Type B pancreatic cell (in vitro differentiated cells): ENCODE measurements around the gene ATP6V1G3. TPM values are rescaled to one million over a fixed set of nuclear protein-coding genes. Genes with fewer than 3 reads are reported as not detected.

ENCODE experiments used
- DNase-seq: peaks from one replicate; pipeline ENCODE4 v3.0.0; 2021; ENCODE audit warnings: mixed read lengths; ENCODE audit not compliant: unreplicated experiment; ENCODE audit errors: extremely low spot score
- H3K27ac Mint-ChIP-seq: 2 replicates; pipeline ENCODE4 v1.8.0; 2021; ENCODE audit warnings: mild to moderate bottlenecking, mixed read lengths
- H3K27me3 Mint-ChIP-seq: 2 replicates; pipeline ENCODE4 v1.8.0; 2021; ENCODE audit warnings: mixed read lengths
- H3K36me3 Mint-ChIP-seq: 2 replicates; pipeline ENCODE4 v1.8.0; 2021; ENCODE audit warnings: mixed read lengths
- H3K4me1 Mint-ChIP-seq: one replicate; pipeline ENCODE4 v1.8.0; 2021; ENCODE audit warnings: mixed read lengths; ENCODE audit not compliant: unreplicated experiment
- H3K4me3 Mint-ChIP-seq: 2 replicates; pipeline ENCODE4 v1.8.0; 2021; ENCODE audit warnings: mild to moderate bottlenecking, mixed read lengths
- H3K9me3 Mint-ChIP-seq: 2 replicates; pipeline ENCODE4 v1.8.0; 2021; ENCODE audit warnings: mixed read lengths
- CTCF ChIP-seq: fragments of 200-600 bp; sonication (generic); conservative IDR thresholded peaks from 2 replicates; pipeline ENCODE4 v1.5.0; 2021; ENCODE audit warnings: antibody characterized with exemption, mild to moderate bottlenecking
- total RNA-seq: library from RNA; stranded (reverse); gene quantifications from 2 replicates; pipeline ENCODE4 v1.2.1, GENCODE V29; 2021; ENCODE audit warnings: low replicate concordance

Gene ATP6V1G3
- total RNA-seq, 1 donor from 2014 or later = 0.89 TPM

DNA sequence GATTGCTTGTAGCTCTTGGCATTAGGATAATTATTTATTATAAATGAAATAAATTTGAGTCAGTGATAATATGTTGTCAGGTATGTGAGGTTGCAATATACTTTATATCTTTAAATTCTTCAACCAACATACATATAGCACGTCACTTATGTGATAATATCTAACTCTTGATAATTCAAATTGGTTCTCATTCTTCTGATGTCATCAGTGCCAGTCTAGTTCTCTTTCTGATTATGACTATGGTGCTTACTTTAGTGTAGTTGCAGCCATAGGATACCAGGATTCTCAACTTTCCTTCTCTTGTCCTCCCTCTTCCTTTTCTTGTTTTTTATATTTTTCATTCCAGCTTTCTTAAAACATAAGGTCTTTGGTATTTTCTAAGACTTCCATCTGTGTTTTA is 34.8 kb upstream of the ATP6V1G3 start:
- peaks cover 3% of the 10 kb centered on the region for H3K9me3 Mint-ChIP-seq
- TF ChIP-seq CTCF = no peak
- H3K27me3 Mint-ChIP-seq = peaks cover 4% of the 10 kb centered on the region
- no peak overlapping the region for H3K4me3 Mint-ChIP-seq
- no peak for DNase-seq
- H3K27ac Mint-ChIP-seq = no peak overlapping the region
- no peaks in the 10 kb centered on the region for H3K36me3 Mint-ChIP-seq
- H3K4me1 Mint-ChIP-seq = no peaks in the 10 kb centered on the region

GRCh38 chr1:198574325-198574724 is 33.8 kb upstream of the ATP6V1G3 start:
- H3K27ac Mint-ChIP-seq = no peak overlapping the region

GRCh38 chr1:198564716-198565115 is 24.2 kb upstream of the ATP6V1G3 start:
- Mint-ChIP-seq H3K27ac (no peak overlapping the region), H3K27me3 (no peaks in the 10 kb centered on the region), H3K9me3 (no peaks in the 10 kb centered on the region), H3K4me1 (no peaks in the 10 kb centered on the region), H3K36me3 (no peaks in the 10 kb centered on the region), H3K4me3 (no peak overlapping the region)
- no peak for TF ChIP-seq CTCF
- no peak for DNase-seq

More at GRCh38 chr1:198574325-198574724, 33.8 kb upstream of the ATP6V1G3 start:
- H3K36me3 Mint-ChIP-seq = no peaks in the 10 kb centered on the region
- H3K4me3 Mint-ChIP-seq = no peak overlapping the region
- no peaks in the 10 kb centered on the region for H3K4me1 Mint-ChIP-seq
- no peak for DNase-seq
- no peak for TF ChIP-seq CTCF
- H3K9me3 Mint-ChIP-seq = peaks cover 3% of the 10 kb centered on the region
- H3K27me3 Mint-ChIP-seq = peaks cover 4% of the 10 kb centered on the region

DNA sequence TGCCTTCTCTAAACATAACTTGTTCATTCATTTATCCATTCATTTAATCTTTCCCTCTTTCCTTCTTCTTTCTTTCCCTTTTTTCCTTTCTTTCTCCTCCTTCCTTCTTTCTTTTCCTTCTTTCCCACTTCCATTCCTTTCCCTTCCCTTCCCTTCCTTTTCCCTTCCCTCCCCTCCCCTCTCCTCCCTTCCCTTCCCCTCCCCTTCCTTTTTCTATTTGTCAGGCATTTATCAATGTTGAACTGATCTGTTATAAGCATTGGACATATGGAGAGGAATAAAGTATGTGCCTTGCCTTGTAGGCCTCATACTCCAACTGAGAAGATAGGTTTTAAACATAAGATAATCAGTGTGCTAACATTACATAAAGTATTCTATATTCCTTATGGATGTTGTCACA is 23.7 kb upstream of the ATP6V1G3 start:
- H3K9me3 Mint-ChIP-seq = no peaks in the 10 kb centered on the region

GRCh38 chr1:198563583-198563982 is 23.1 kb upstream of the ATP6V1G3 start:
- no peaks in the 10 kb centered on the region for H3K9me3 Mint-ChIP-seq

More for the DNA sequence above, 23.7 kb upstream of the ATP6V1G3 start:
- H3K36me3 Mint-ChIP-seq = no peaks in the 10 kb centered on the region
- no peak overlapping the region for H3K4me3 Mint-ChIP-seq
- no peaks in the 10 kb centered on the region for H3K27me3 Mint-ChIP-seq
- no peaks in the 10 kb centered on the region for H3K4me1 Mint-ChIP-seq
- TF ChIP-seq CTCF = no peak
- no peak overlapping the region for H3K27ac Mint-ChIP-seq
- DNase-seq = no peak

More at GRCh38 chr1:198563583-198563982, 23.1 kb upstream of the ATP6V1G3 start:
- no peak for DNase-seq
- Mint-ChIP-seq H3K4me3 (no peak overlapping the region), H3K4me1 (no peaks in the 10 kb centered on the region), H3K27me3 (no peaks in the 10 kb centered on the region), H3K27ac (no peak overlapping the region), H3K36me3 (no peaks in the 10 kb centered on the region)
- no peak for TF ChIP-seq CTCF
